ENCODE results near the gene MEIKIN. TPM values are rescaled to one million over a fixed set of nuclear protein-coding genes. Genes with fewer than 3 reads are reported as not detected.

MEIKIN gene
- total and polyA plus RNA-seq, 2 experiments from 2014 or later = not detected

- TF ChIP-seq ETS1 (IDR thresholded peaks at IDR 0.05) (no peak), POLR2AphosphoS5 (IDR thresholded peaks at IDR 0.05; ENCODE audit: low read depth) (no peak), ZNF462 (CRISPR knock-in tag; IDR thresholded peaks at IDR 0.05) (no peak)
Observed at GRCh38 chr5:131795879-131796792, 149.3 kb downstream of the MEIKIN start (continued).

GRCh38 chr5:131795228-131795627 is 150.2 kb downstream of the MEIKIN start:
- Histone ChIP-seq H3K4me3 (peak overlapping the region; percentile 66), H3K4me1 (ENCODE audit: insufficient read depth) (peaks cover 4% of the 10 kb centered on the region; the same call in 1 of the 2 replicates), H4K20me1 (replicated peaks; ENCODE audit: insufficient read depth) (peaks cover 17% of the 10 kb centered on the region), H3K79me2 (replicated peaks; ENCODE audit: insufficient read depth) (peaks cover 58% of the 10 kb centered on the region), H3K27ac (ENCODE audit: low read depth) (no peak overlapping the region), H3K27me3 (ENCODE audit: insufficient read depth) (peaks cover 13% of the 10 kb centered on the region), H3K9me2 (ENCODE audit: insufficient read depth) (no peaks in the 10 kb centered on the region), H2AFZ (no peak overlapping the region), H3F3A (replicated peaks; ENCODE audit: low read depth) (no peaks in the 10 kb centered on the region), H3K4me2 (peak overlapping the region; percentile 78), H3K36me3 (ENCODE audit: insufficient read depth) (no peaks in the 10 kb centered on the region)
- H3K4me1 Mint-ChIP-seq = peaks cover 17% of the 10 kb centered on the region
- TF ChIP-seq JUNB (IDR thresholded peaks at IDR 0.05; ENCODE audit: unreplicated experiment) (no peak), CTCF (conservative IDR thresholded peaks at IDR 0.05; ENCODE audit: low read depth in 2 of 2) (no peak), EZH2 (IDR thresholded peaks at IDR 0.05; ENCODE audit: low read depth, unreplicated experiment) (no peak), REST (IDR thresholded peaks at IDR 0.05; ENCODE audit: unreplicated experiment) (no peak), ETS1 (IDR thresholded peaks at IDR 0.05) (no peak), EZH2phosphoT487 (IDR thresholded peaks at IDR 0.05; ENCODE audit: unreplicated experiment) (no peak)
- no peak for DNase-seq (ENCODE audit: low spot score)
- peaks cover 8% of the 10 kb centered on the region for H3K27me3 Mint-ChIP-seq (ENCODE audit: insufficient read depth, low read depth, poor library complexity)
- no peaks in the 10 kb centered on the region for H3K9me3 Mint-ChIP-seq
- no peaks in the 10 kb centered on the region; the same call in 2 of the 3 replicates for H3K36me3 Mint-ChIP-seq (ENCODE audit: low read depth)
- H3K4me3 Mint-ChIP-seq = peak overlapping the region; percentile 98
- ATAC-seq = no peak
- no peak overlapping the region for H3K27ac Mint-ChIP-seq
